HFFc6 (cell line): Measurements from ENCODE around the gene SUSD6. TPM values are rescaled to one million over a fixed set of nuclear protein-coding genes. Genes with fewer than 3 reads are reported as not detected.

Source experiments
- DNase-seq: peaks from one replicate; pipeline ENCODE4 v3.0.0-alpha.2; 2018
- H3K27ac Mint-ChIP-seq: 2 replicates; pipeline ENCODE4 v1.8.0; 2020; ENCODE audit warnings: mild to moderate bottlenecking, mixed read lengths
- H3K27me3 Mint-ChIP-seq: 2 replicates; pipeline ENCODE4 v1.8.0; 2021; ENCODE audit warnings: mild to moderate bottlenecking, moderate library complexity, mixed read lengths; ENCODE audit not compliant: insufficient read depth
- H3K36me3 Mint-ChIP-seq: 2 replicates; pipeline ENCODE4 v1.8.0; 2021; ENCODE audit warnings: low read depth, mixed read lengths
- H3K4me1 Mint-ChIP-seq: 2 replicates; pipeline ENCODE4 v1.8.0; 2020; ENCODE audit warnings: low read depth, mixed read lengths
- H3K4me3 Mint-ChIP-seq: 2 replicates; pipeline ENCODE4 v1.8.0; 2020; ENCODE audit warnings: mild to moderate bottlenecking, moderate library complexity, mixed read lengths
- H3K9me3 Mint-ChIP-seq: 2 replicates; pipeline ENCODE4 v1.8.0; 2020; ENCODE audit warnings: mild to moderate bottlenecking, mixed read lengths
- CTCF ChIP-seq: fragments of 200-600 bp; sonication (generic); IDR thresholded peaks from 2 replicates; pipeline ENCODE4 v1.5.0; 2021; ENCODE audit warnings: antibody characterized with exemption, mild to moderate bottlenecking
- total RNA-seq, 6 experiments: library from RNA; stranded (reverse); fragmentation: NEBNext Ultra II Directional; extraction: Animal tissue kit (Norgen Biotek cat#: 25700); gene quantifications; 2 replicates in 1 of 6; 3 replicates in 5 of 6; pipeline ENCODE4 v1.2.3, GENCODE V29; 2021

SUSD6 gene
- total RNA-seq, 6 experiments from 2014 or later, result 15.8 to 21.8 (median 17.9) TPM

- no peaks in the 10 kb centered on the region for H3K36me3 Mint-ChIP-seq
- H3K4me3 Mint-ChIP-seq, result no peak overlapping the region
- no peaks in the 10 kb centered on the region; the same call in 1 of the 2 replicates for H3K27me3 Mint-ChIP-seq
- TF ChIP-seq CTCF, result no peak
- no peak overlapping the region for H3K27ac Mint-ChIP-seq
- H3K4me1 Mint-ChIP-seq, result peaks cover 14% of the 10 kb centered on the region
- H3K9me3 Mint-ChIP-seq, result no peaks in the 10 kb centered on the region
- DNase-seq, result no peak
Measured at GRCh38 chr14:69699748-69700303, 88.4 kb downstream of the SUSD6 start.

- Mint-ChIP-seq H3K4me3 (no peak overlapping the region), H3K36me3 (no peaks in the 10 kb centered on the region), H3K27me3 (no peaks in the 10 kb centered on the region; the same call in 1 of the 2 replicates), H3K27ac (no peak overlapping the region), H3K4me1 (peaks cover 12% of the 10 kb centered on the region), H3K9me3 (no peaks in the 10 kb centered on the region)
- no peak for TF ChIP-seq CTCF
- DNase-seq, result no peak
Measured at GRCh38 chr14:69700575-69700974, 89.2 kb downstream of the SUSD6 start.

- no peaks in the 10 kb centered on the region; the same call in 1 of the 2 replicates for H3K27me3 Mint-ChIP-seq
- no peak overlapping the region for H3K4me3 Mint-ChIP-seq
- H3K9me3 Mint-ChIP-seq, result no peaks in the 10 kb centered on the region
Measured at GRCh38 chr14:69701291-69701690, 89.9 kb downstream of the SUSD6 start.

GRCh38 chr14:69701857-69702256 lies 90.5 kb downstream of the SUSD6 start:
- Mint-ChIP-seq H3K4me1 (no peaks in the 10 kb centered on the region), H3K9me3 (no peaks in the 10 kb centered on the region), H3K27me3 (no peaks in the 10 kb centered on the region; the same call in 1 of the 2 replicates), H3K27ac (no peak overlapping the region), H3K36me3 (no peaks in the 10 kb centered on the region), H3K4me3 (no peak overlapping the region)
- TF ChIP-seq CTCF, result no peak
- DNase-seq, result no peak

More at GRCh38 chr14:69701291-69701690, 89.9 kb downstream of the SUSD6 start:
- TF ChIP-seq CTCF, result no peak
- no peak for DNase-seq
- H3K36me3 Mint-ChIP-seq, result no peaks in the 10 kb centered on the region
- no peak overlapping the region for H3K27ac Mint-ChIP-seq
- H3K4me1 Mint-ChIP-seq, result peaks cover 5% of the 10 kb centered on the region; the same call in 1 of the 2 replicates

GRCh38 chr14:69703047-69704039 lies 91.9 kb downstream of the SUSD6 start:
- Mint-ChIP-seq H3K36me3 (no peaks in the 10 kb centered on the region), H3K9me3 (no peaks in the 10 kb centered on the region), H3K4me3 (no peak overlapping the region), H3K4me1 (no peaks in the 10 kb centered on the region), H3K27me3 (no peaks in the 10 kb centered on the region; the same call in 1 of the 2 replicates), H3K27ac (no peak overlapping the region)
- no peak for TF ChIP-seq CTCF
- DNase-seq, result no peak
